ENCODE results near the gene CFAP77. TPM values are rescaled to one million over a fixed set of nuclear protein-coding genes. Genes with fewer than 3 reads are reported as not detected.

CFAP77 gene
- total and polyA plus RNA-seq, 9 of the 15 experiments (the other 6 are each of a cell fraction or from before 2014, with no cell fraction given): not detected

GRCh38 chr9:132575005-132575609 is 165.1 kb downstream of the CFAP77 start:
- Histone ChIP-seq H3K4me3 (no peak overlapping the region), H3K27ac (ENCODE audit: extremely low read depth, low read depth, low read length) (no peak overlapping the region), H3K4me2 (ENCODE audit: insufficient read depth, low read length) (no peak overlapping the region), H2AFZ (ENCODE audit: low read depth, low read length) (no peak overlapping the region), H3K9me3 (replicated peaks; ENCODE audit: control insufficient read depth, insufficient read depth, low read depth, low read length) (no peaks in the 10 kb centered on the region), H3K9ac (ENCODE audit: insufficient read depth in 1 of 2, low read depth in 2 of 2, low read length in 2 of 2) (no peak overlapping the region), H4K20me1 (replicated peaks; ENCODE audit: control insufficient read depth, insufficient read depth, low read length) (peaks cover 18% of the 10 kb centered on the region), H3K79me2 (ENCODE audit: control insufficient read depth, insufficient read depth, low read length) (no peaks in the 10 kb centered on the region), H3K4me1 (replicated peaks in 1 of 2; ENCODE audit: control insufficient read depth in 2 of 2, insufficient read depth in 2 of 2, low read length in 2 of 2) (no peaks in the 10 kb centered on the region; a peak in 1 of 5 replicates), H3K36me3 (ENCODE audit: control insufficient read depth, insufficient read depth, low read length) (no peaks in the 10 kb centered on the region), H3K27me3 (ENCODE audit: control insufficient read depth in 2 of 2, insufficient read depth in 2 of 2, low read length in 2 of 2) (peaks cover 4 to 62% of the 10 kb centered on the region in 2 experiments; a peak in 3 of 5 replicates), H3K9me1 (ENCODE audit: control insufficient read depth, insufficient read depth, low read length) (no peaks in the 10 kb centered on the region)
- ChIA-PET POLR2A (no interaction called here), CTCF (ENCODE audit: low intra/inter-chr PET ratio) (interaction anchor here (0.7 to 3.3 kb wide), 3 partner anchors 68 to 163 kb away, joined by 3 to 24 read pairs (median 6); no protein-coding TSS in a partner anchor)
- 4% methylated on average over 15 of the region's 16 CpGs for WGBS (ENCODE audit: insufficient coverage, low coverage, missing lambda C conversion rate)
- BruUV-seq (replicated peaks): no TSS peak
- peak; percentile 97 for ATAC-seq
- FAIRE-seq: peak; percentile 57
- in situ Hi-C loops (cut with MboI) (loop anchor here (5.0 kb wide), 1 partner anchor 163 kb away; the partner anchor contains the start of gene CFAP77), intact Hi-C loops (cut with micrococcal nuclease) (loop anchor here (1.0 to 5.0 kb wide), 4 partner anchors 68 to 408 kb away; no protein-coding TSS in a partner anchor)
- peak; percentile 74 to 85 (median 81) for DNase-seq (ENCODE audit: extremely low read depth in 1 of 4, low spot score in 3 of 4)
- TF ChIP-seq CBX2 (IDR thresholded peaks at IDR 0.05; ENCODE audit: insufficient read depth, low read length, poor library complexity, severe bottlenecking) (no peak), STAG1 (CRISPR knock-in tag; IDR thresholded peaks at IDR 0.05; ENCODE audit: borderline replicate concordance) (peak; percentile 58; the same call in 1 of the 2 replicates), GABPB1 (CRISPR knock-in tag; IDR thresholded peaks at IDR 0.05) (peak; percentile 62; the same call in 1 of the 2 replicates), KAT7 (CRISPR knock-in tag; IDR thresholded peaks at IDR 0.05; ENCODE audit: borderline replicate concordance) (no peak), SMAD4 (CRISPR knock-in tag; conservative IDR thresholded peaks at IDR 0.05) (no peak), ZNF280B (CRISPR knock-in tag; IDR thresholded peaks at IDR 0.05) (no peak), MECOM (CRISPR knock-in tag; IDR thresholded peaks at IDR 0.05) (no peak), MAZ (CRISPR knock-in tag; conservative IDR thresholded peaks at IDR 0.05 in 1 of 2, IDR thresholded peaks at IDR 0.05 in 1 of 2) (0 out of 4 replicates have a peak, but pooled peaks of 1 of the 2 experiments have one; percentile 41), SIN3B (IDR thresholded peaks at IDR 0.05; ENCODE audit: low read depth) (no peak), ZKSCAN1 (IDR thresholded peaks at IDR 0.05; ENCODE audit: low read depth, low read length) (no peak), SNRNP70 (optimal IDR thresholded peaks at IDR 0.05; ENCODE audit: low read depth, low read length) (no peak), GATAD2B (IDR thresholded peaks at IDR 0.05; ENCODE audit: borderline replicate concordance) (no peak), KDM1A (IDR thresholded peaks at IDR 0.05) (no peak), CC2D1A (IDR thresholded peaks at IDR 0.05) (0 out of 2 replicates have a peak, but pooled peaks have one; percentile 38), ZNF12 (CRISPR knock-in tag; IDR thresholded peaks at IDR 0.05) (no peak), AFF1 (IDR thresholded peaks at IDR 0.05; ENCODE audit: low read depth in 1 of 2, partially characterized antibody in 2 of 2) (no peak)

Data from K562 (cell line).